H9 (cell line): Measurements from ENCODE around the gene INSIG1. TPM values are rescaled to one million over a fixed set of nuclear protein-coding genes. Genes with fewer than 3 reads are reported as not detected.

ENCODE experiments used
- DNase-seq: peaks from one replicate; pipeline ENCODE4 v3.0.0-alpha.2; 2017
- H2AFZ ChIP-seq: one replicate; pipeline ENCODE4 v1.6.1; 2013; ENCODE audit warnings: mild to moderate bottlenecking, low read length, control low read depth, moderate library complexity
- H2AK5ac ChIP-seq: 2 replicates; pipeline ENCODE4 v1.6.1; 2013; ENCODE audit warnings: low read length, control low read depth, mixed read lengths; ENCODE audit not compliant: insufficient read length
- H2BK120ac ChIP-seq: one replicate; pipeline ENCODE4 v1.6.1; 2013; ENCODE audit warnings: low read depth, mild to moderate bottlenecking, low read length, control low read depth, inconsistent platforms; ENCODE audit not compliant: poor library complexity, severe bottlenecking
- H2BK12ac ChIP-seq: 2 replicates; pipeline ENCODE4 v1.6.1; 2013; ENCODE audit warnings: low read length, control low read depth, mixed read lengths, low read depth; ENCODE audit not compliant: insufficient read length
- H2BK15ac ChIP-seq: 2 replicates; pipeline ENCODE4 v1.6.1; 2013; ENCODE audit warnings: low read depth, low read length, control low read depth
- H2BK20ac ChIP-seq: one replicate; pipeline ENCODE4 v1.6.1; 2013; ENCODE audit warnings: low read depth, mild to moderate bottlenecking, low read length, control low read depth, inconsistent platforms; ENCODE audit not compliant: poor library complexity, severe bottlenecking
- H2BK5ac ChIP-seq: 2 replicates; pipeline ENCODE4 v1.6.1; 2013; ENCODE audit warnings: low read length, control low read depth, mixed read lengths; ENCODE audit not compliant: insufficient read length
- H3K14ac ChIP-seq: 2 replicates; pipeline ENCODE4 v1.6.1; 2013; ENCODE audit warnings: low read length, control low read depth; ENCODE audit not compliant: insufficient read depth
- H3K18ac ChIP-seq: 2 replicates; pipeline ENCODE4 v1.6.1; 2013; ENCODE audit warnings: low read depth, mild to moderate bottlenecking, mixed read lengths, low read length, control low read depth; ENCODE audit not compliant: insufficient read length
- H3K23ac ChIP-seq: 2 replicates; pipeline ENCODE4 v1.6.1; 2013; ENCODE audit warnings: low read length, control low read depth, mixed read lengths, low read depth; ENCODE audit not compliant: insufficient read length
- H3K23me2 ChIP-seq: 2 replicates; pipeline ENCODE4 v1.6.1; 2013; ENCODE audit warnings: low read depth, mild to moderate bottlenecking, mixed read lengths, low read length, control low read depth; ENCODE audit not compliant: insufficient read length, poor library complexity, severe bottlenecking
- H3K27ac ChIP-seq: 2 replicates; pipeline ENCODE4 v1.5.1; 2013; ENCODE audit warnings: low read length, control low read depth, mixed read lengths, low read depth; ENCODE audit not compliant: insufficient read length
- H3K27me3 ChIP-seq: 2 replicates; pipeline ENCODE4 v1.6.1; 2013; ENCODE audit warnings: low read length, control low read depth, inconsistent platforms; ENCODE audit not compliant: insufficient read depth
- H3K4ac ChIP-seq: 2 replicates; pipeline ENCODE4 v1.6.1; 2013; ENCODE audit warnings: low read depth, mild to moderate bottlenecking, control low read depth, inconsistent platforms, low read length, moderate library complexity
- H3K4me1 ChIP-seq: 2 replicates; pipeline ENCODE4 v1.6.1; 2013; ENCODE audit warnings: low read length, control low read depth, inconsistent platforms; ENCODE audit not compliant: insufficient read depth
- H3K4me2 ChIP-seq: 2 replicates; pipeline ENCODE4 v1.6.1; 2013; ENCODE audit warnings: low read length, control low read depth, mixed read lengths; ENCODE audit not compliant: insufficient read length, insufficient read depth
- H3K56ac ChIP-seq: 2 replicates; pipeline ENCODE4 v1.6.1; 2013; ENCODE audit warnings: low read depth, mild to moderate bottlenecking, mixed read lengths, low read length, control low read depth; ENCODE audit not compliant: insufficient read length
- H3K79me1 ChIP-seq: 2 replicates; pipeline ENCODE4 v1.6.1; 2013; ENCODE audit warnings: low read depth, mild to moderate bottlenecking, moderate library complexity, low read length, control low read depth, inconsistent platforms; ENCODE audit not compliant: insufficient read depth, poor library complexity, severe bottlenecking
- H3K79me2 ChIP-seq: 2 replicates; pipeline ENCODE4 v1.6.1; 2013; ENCODE audit warnings: low read length, control low read depth, inconsistent platforms; ENCODE audit not compliant: insufficient read depth
- H3K9ac ChIP-seq: 2 replicates; pipeline ENCODE4 v1.6.1; 2013; ENCODE audit warnings: low read length, control low read depth, mixed read lengths; ENCODE audit not compliant: insufficient read length; ENCODE audit errors: extremely low read depth
- H3K9me3 ChIP-seq: one replicate; pipeline ENCODE4 v1.6.1; 2013; ENCODE audit warnings: low read depth, low read length, inconsistent platforms; ENCODE audit not compliant: control insufficient read depth
- H3T11ph ChIP-seq: one replicate; pipeline ENCODE4 v1.6.1; 2013; ENCODE audit warnings: mild to moderate bottlenecking, low read length, control low read depth, inconsistent platforms
- H4K20me1 ChIP-seq: one replicate; pipeline ENCODE4 v1.6.1; 2013; ENCODE audit not compliant: control insufficient read depth, insufficient read length, insufficient read depth
- H4K5ac ChIP-seq: 2 replicates; pipeline ENCODE4 v1.6.1; 2013; ENCODE audit warnings: low read depth, mild to moderate bottlenecking, mixed read lengths, low read length, control low read depth; ENCODE audit not compliant: insufficient read length
- H4K8ac ChIP-seq: replicated peaks from 2 replicates; pipeline ENCODE4 v1.6.1; 2013; ENCODE audit warnings: low read length, control low read depth, mixed read lengths, low read depth; ENCODE audit not compliant: insufficient read length
- H4K91ac ChIP-seq: 2 replicates; pipeline ENCODE4 v1.6.1; 2013; ENCODE audit warnings: low read depth, mild to moderate bottlenecking, moderate library complexity, mixed read lengths, low read length, control low read depth; ENCODE audit not compliant: insufficient read length
- H3K27ac Mint-ChIP-seq, 3 experiments: 2 replicates in 2 of 3; 3 replicates in 1 of 3; pipeline ENCODE4 v1.8.0; 2020 to 2021; ENCODE audit warnings: mixed read lengths in 3 of 3, mild to moderate bottlenecking in 1 of 3, moderate library complexity in 1 of 3
- H3K27me3 Mint-ChIP-seq: 2 replicates; pipeline ENCODE4 v1.8.0; 2021; ENCODE audit warnings: low read depth, mild to moderate bottlenecking, moderate library complexity, mixed read lengths
- H3K36me3 Mint-ChIP-seq, 3 experiments: 2 replicates in 2 of 3; 3 replicates in 1 of 3; pipeline ENCODE4 v1.8.0; 2020 to 2021; ENCODE audit warnings: low read depth in 3 of 3, mixed read lengths in 3 of 3; ENCODE audit not compliant: insufficient read depth in 1 of 3
- H3K4me1 Mint-ChIP-seq, 2 experiments: 2 replicates each; pipeline ENCODE4 v1.8.0; 2020; ENCODE audit warnings: mixed read lengths in 2 of 2
- H3K4me3 Mint-ChIP-seq, 2 experiments: 2 replicates in 1 of 2; 3 replicates in 1 of 2; pipeline ENCODE4 v1.8.0; 2020 to 2021; ENCODE audit warnings: mild to moderate bottlenecking in 2 of 2, mixed read lengths in 2 of 2, moderate library complexity in 1 of 2
- H3K9me3 Mint-ChIP-seq, 2 experiments: 2 replicates in 1 of 2; 3 replicates in 1 of 2; pipeline ENCODE4 v1.8.0; 2020; ENCODE audit warnings: mild to moderate bottlenecking in 2 of 2, mixed read lengths in 2 of 2, moderate library complexity in 1 of 2
- WGBS: extraction: QIAGEN DNeasy Blood & Tissue Kit; methylation state at CpG from one replicate; pipeline ENCODE4 v1.1.7; 2013; ENCODE audit warnings: missing lambda C conversion rate, low lambda C conversion rate, mixed read lengths; ENCODE audit not compliant: insufficient read length; ENCODE audit errors: extremely low coverage; 5-methylcytosine and 5-hydroxymethylcytosine counted together
- total RNA-seq: library from RNA; stranded (reverse); gene quantifications from 2 replicates; pipeline ENCODE4 v1.2.1, GENCODE V29; 2021
- TF ChIP-seq, protein P1 (sequence below): fragments of 200-600 bp; sonication (generic); conservative IDR thresholded peaks from 3 replicates; pipeline ENCODE4 v1.8.0; 2021; ENCODE audit warnings: antibody characterized with exemption, mild to moderate bottlenecking

INSIG1 gene
- total RNA-seq, 1 experiment from 2014 or later: 23.3 TPM

DNA sequence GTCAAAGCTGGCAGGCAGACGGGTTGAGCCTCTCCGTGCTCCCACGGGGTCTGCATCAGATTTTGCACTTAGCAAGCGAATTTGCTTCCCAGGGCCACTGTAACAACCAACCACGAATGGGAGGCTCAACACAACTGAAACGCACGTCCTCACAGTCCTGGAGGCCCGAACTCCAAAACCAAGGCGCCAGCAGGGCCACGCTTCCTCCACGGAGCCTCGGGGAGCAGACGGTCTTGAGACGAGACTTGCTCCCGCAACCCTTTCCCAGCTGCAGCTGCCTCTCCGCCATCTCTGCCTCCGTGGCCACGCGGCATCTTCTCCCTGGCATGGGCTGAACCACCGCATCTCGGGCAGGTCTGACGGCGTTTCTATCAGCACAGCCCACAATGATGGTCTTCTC, 30.2 kb upstream of the INSIG1 start:
- no CpG with 5 or more reads among the region's 23 CpGs for WGBS
- Histone ChIP-seq H3K27me3 (no peaks in the 10 kb centered on the region), H3K79me2 (no peaks in the 10 kb centered on the region), H3K9ac (no peak overlapping the region), H2BK5ac (no peak overlapping the region), H2BK12ac (no peak overlapping the region), H3K56ac (no peak overlapping the region), H3K14ac (no peak overlapping the region), H4K20me1 (no peaks in the 10 kb centered on the region), H3K27ac (no peak overlapping the region), H3K23me2 (no peaks in the 10 kb centered on the region), H2BK15ac (no peak overlapping the region), H4K91ac (no peak overlapping the region), H3K23ac (no peak overlapping the region), H2AFZ (no peak overlapping the region), H3T11ph (no peak overlapping the region), H2BK120ac (no peak overlapping the region), H3K4me2 (no peak overlapping the region), H3K9me3 (no peaks in the 10 kb centered on the region), H4K8ac (no peak overlapping the region), H3K79me1 (no peaks in the 10 kb centered on the region), H3K4me1 (no peaks in the 10 kb centered on the region), H4K5ac (no peak overlapping the region), H2BK20ac (no peak overlapping the region), H3K18ac (no peak overlapping the region), H3K4ac (no peak overlapping the region), H2AK5ac (no peak overlapping the region)
- H3K36me3 Mint-ChIP-seq: peaks cover 0 to 4% (median 1%) of the 10 kb centered on the region in 3 experiments; a peak in 2 of 7 replicates
- H3K4me1 Mint-ChIP-seq: peaks cover 5 to 7% of the 10 kb centered on the region in 2 experiments; a peak in 3 of 4 replicates
- DNase-seq: no peak
- H3K27ac Mint-ChIP-seq: no peak overlapping the region
- no peaks in the 10 kb centered on the region; a peak in 1 of 5 replicates for H3K9me3 Mint-ChIP-seq
- no peak overlapping the region for H3K4me3 Mint-ChIP-seq
- H3K27me3 Mint-ChIP-seq: peaks cover 2% of the 10 kb centered on the region
- TF ChIP-seq, protein P1, sequence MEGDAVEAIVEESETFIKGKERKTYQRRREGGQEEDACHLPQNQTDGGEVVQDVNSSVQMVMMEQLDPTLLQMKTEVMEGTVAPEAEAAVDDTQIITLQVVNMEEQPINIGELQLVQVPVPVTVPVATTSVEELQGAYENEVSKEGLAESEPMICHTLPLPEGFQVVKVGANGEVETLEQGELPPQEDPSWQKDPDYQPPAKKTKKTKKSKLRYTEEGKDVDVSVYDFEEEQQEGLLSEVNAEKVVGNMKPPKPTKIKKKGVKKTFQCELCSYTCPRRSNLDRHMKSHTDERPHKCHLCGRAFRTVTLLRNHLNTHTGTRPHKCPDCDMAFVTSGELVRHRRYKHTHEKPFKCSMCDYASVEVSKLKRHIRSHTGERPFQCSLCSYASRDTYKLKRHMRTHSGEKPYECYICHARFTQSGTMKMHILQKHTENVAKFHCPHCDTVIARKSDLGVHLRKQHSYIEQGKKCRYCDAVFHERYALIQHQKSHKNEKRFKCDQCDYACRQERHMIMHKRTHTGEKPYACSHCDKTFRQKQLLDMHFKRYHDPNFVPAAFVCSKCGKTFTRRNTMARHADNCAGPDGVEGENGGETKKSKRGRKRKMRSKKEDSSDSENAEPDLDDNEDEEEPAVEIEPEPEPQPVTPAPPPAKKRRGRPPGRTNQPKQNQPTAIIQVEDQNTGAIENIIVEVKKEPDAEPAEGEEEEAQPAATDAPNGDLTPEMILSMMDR: no peak
